Right cardiac atrium (tissue), 5 donors: Measurements from ENCODE around the gene FSTL4. TPM values are rescaled to one million over a fixed set of nuclear protein-coding genes. Genes with fewer than 3 reads are reported as not detected.
"Not testable (repeated sequence)": the region's sequence is repeated elsewhere in the genome, so short reads cannot be mapped to it uniquely, and the experiment has no call there.

Experiments
- ATAC-seq, 2 donors: fragments of 200-7000 bp; cut with Tn5 transposase; one replicate each; pipeline versions ENCODE4 v1.8.0 to v1.9.1; 2020; ENCODE audit warnings: moderate library complexity in 2 of 2, mild to moderate bottlenecking in 1 of 2
- DNase-seq, 3 donors: peaks; one replicate each; pipeline ENCODE4 v3.0.0-alpha.2; 2020
- H3K27ac ChIP-seq: one replicate; pipeline ENCODE4 v1.5.1; 2013; ENCODE audit warnings: mild to moderate bottlenecking, low read length, control low read depth, moderate library complexity
- H3K27me3 ChIP-seq: one replicate; pipeline ENCODE4 v1.6.1; 2013; ENCODE audit not compliant: control insufficient read depth, insufficient read depth
- H3K4me1 ChIP-seq: one replicate; pipeline ENCODE4 v1.6.1; 2013; ENCODE audit warnings: low read length; ENCODE audit not compliant: control insufficient read depth, insufficient read depth
- H3K4me3 ChIP-seq: one replicate; pipeline ENCODE4 v1.5.1; 2013; ENCODE audit warnings: low read length, control low read depth
- H3K9me3 ChIP-seq: one replicate; pipeline ENCODE4 v1.6.1; 2013; ENCODE audit warnings: low read length; ENCODE audit not compliant: control insufficient read depth
- WGBS: extraction: QIAGEN DNeasy Blood & Tissue Kit; methylation state at CpG from one replicate; pipeline ENCODE4 v1.1.7; 2013; 5-methylcytosine and 5-hydroxymethylcytosine counted together
- intact Hi-C, 4 donors: fragments of 100-400 bp; cut with DNase I; formaldehyde crosslinking; loops; one replicate each; pipeline versions ENCODE4 v1.11.0 to v1.14.0; 2022 to 2023
- polyA plus RNA-seq: library from polyadenylated mRNA; stranded (reverse); fragments of 200-250 nt; gene quantifications from one replicate; pipeline ENCODE4 v1.2.3, GENCODE V29; 2013
- total RNA-seq, 4 donors: library from RNA; stranded (reverse); fragmentation: NEBNext Ultra II Directional; extraction: Animal tissue kit (Norgen Biotek cat#: 25700); gene quantifications; one replicate each; pipeline ENCODE4 v1.2.1, GENCODE V29; 2021
- donor health status: healthy with polysubstance abuse.
- donor health status: DM: no; HTN: yes; CAD: no.
- donor health status: DM: no; HTN: no; CAD: no.
- donor health status: DM: no; HTN: yes; CAD: no; lungs with severe emphysema.
- donor health status: DM: yes; HTN: yes; CAD: no.

The FSTL4 gene
- total and polyA plus RNA-seq, 5 donors: not detected

DNA sequence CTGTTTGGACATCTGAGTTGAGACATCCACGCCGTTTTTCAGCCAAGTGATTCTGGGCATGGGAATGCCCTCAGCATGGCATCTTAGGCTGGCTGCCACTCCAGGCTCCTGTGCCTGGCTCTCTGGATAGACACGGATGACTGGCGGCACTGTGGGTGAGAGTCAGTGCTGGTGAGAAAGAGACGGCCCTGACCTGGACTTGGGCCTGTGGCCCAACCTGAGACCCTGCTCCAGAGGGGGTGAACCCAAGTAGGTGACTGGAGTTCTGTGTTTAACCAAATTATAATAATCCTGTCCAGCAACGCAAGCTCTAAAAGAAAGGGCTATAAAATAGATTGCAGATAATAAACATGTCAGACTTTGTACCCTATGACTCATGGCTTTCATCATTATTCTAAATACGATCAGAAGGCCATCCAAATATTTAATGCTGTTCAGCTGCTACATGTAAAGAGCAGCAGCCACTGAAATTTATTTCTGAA lies 386.6 kb downstream of the FSTL4 start:
- Histone ChIP-seq H3K9me3 (no peaks in the 10 kb centered on the region), H3K4me1 (no peaks in the 10 kb centered on the region), H3K4me3 (no peak overlapping the region), H3K27me3 (no peaks in the 10 kb centered on the region), H3K27ac (no peak overlapping the region)
- DNase-seq: no peak
- intact Hi-C loops: no loop called here
- ATAC-seq: no peak
- 82% methylated on average over 7 of the region's 7 CpGs for WGBS

DNA sequence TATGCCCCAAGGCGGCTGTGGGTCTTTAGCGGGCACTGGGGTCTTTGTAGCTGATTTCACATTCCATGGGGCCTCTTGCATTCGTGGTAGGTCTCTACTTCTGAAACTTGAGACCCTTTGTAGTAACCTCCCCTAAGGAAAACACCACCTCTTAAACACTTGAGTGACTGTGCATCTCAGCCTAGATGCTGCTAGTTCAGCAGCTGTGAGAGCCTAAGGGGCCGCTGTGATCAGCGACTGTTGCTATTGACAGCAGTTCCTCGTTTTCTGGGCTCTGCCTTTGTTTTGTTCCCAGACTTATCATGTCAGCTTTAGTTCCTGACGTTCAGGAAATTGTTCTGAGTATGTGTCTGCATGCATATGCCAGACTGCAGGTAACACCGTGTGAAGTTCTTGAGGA lies 389.4 kb downstream of the FSTL4 start:
- peak in 1 of 2 donors; percentile 61 for ATAC-seq
- intact Hi-C loops: no loop called here

DNA sequence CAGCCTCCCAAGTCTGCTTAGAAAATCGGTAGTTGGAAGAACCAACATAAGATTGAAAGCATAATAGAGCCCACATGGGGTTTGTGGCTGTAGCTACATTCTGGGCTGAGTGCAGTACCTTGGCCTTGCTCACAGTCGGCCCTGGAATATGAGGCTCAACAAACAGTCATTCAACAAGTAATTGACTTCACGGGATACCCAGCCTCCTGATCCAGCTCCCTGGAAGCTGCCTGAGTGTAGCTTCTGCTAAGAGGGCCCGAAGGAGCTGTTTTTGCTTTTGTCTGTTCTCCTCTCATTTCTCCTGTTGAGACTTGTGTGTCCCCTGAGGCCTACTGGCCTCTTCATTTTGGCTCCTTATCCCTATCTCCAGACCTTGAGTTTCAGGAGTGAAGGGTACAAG lies 389.8 kb downstream of the FSTL4 start:
- no peak overlapping the region for H3K27ac ChIP-seq
- no peak overlapping the region for H3K4me3 ChIP-seq
- DNase-seq (no peak), ATAC-seq (no peak)
- WGBS: 96% methylated on average over 4 of the region's 4 CpGs
- H3K9me3 ChIP-seq: no peaks in the 10 kb centered on the region
- no peaks in the 10 kb centered on the region for H3K27me3 ChIP-seq
- intact Hi-C loops: no loop called here
- H3K4me1 ChIP-seq: no peaks in the 10 kb centered on the region

More for the DNA sequence above, 389.4 kb downstream of the FSTL4 start:
- H3K9me3 ChIP-seq: no peaks in the 10 kb centered on the region
- DNase-seq: no peak
- H3K27me3 ChIP-seq: no peaks in the 10 kb centered on the region
- 45% methylated on average over 8 of the region's 8 CpGs for WGBS
- no peaks in the 10 kb centered on the region for H3K4me1 ChIP-seq
- H3K4me3 ChIP-seq: no peak overlapping the region
- H3K27ac ChIP-seq: no peak overlapping the region

DNA sequence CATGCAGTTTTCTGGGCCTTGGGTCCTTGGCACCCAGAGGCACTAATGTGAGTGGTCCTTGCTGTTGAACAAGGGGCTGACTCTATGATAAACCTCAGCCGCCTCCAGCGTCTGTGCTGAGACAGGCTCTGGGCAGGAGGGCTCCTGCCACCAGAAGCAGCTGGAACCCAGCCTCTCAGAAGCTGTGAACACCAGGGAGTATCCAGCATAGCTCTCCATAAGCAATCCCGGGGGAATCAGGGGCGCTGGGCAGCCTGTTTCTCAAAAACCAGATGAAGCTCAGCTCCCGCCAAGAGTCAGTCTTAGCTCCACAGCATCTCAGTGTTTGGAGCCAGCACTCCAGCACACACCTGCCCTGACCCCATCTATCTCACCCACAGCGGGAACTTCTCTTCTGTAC lies 390.3 kb downstream of the FSTL4 start:
- H3K27me3 ChIP-seq: no peaks in the 10 kb centered on the region
- no peak for DNase-seq
- no peak for ATAC-seq
- 85% methylated on average over 6 of the region's 6 CpGs for WGBS
- H3K9me3 ChIP-seq: no peaks in the 10 kb centered on the region
- H3K27ac ChIP-seq: no peak overlapping the region
- H3K4me1 ChIP-seq: no peaks in the 10 kb centered on the region
- H3K4me3 ChIP-seq: no peak overlapping the region
- intact Hi-C loops: no loop called here

DNA sequence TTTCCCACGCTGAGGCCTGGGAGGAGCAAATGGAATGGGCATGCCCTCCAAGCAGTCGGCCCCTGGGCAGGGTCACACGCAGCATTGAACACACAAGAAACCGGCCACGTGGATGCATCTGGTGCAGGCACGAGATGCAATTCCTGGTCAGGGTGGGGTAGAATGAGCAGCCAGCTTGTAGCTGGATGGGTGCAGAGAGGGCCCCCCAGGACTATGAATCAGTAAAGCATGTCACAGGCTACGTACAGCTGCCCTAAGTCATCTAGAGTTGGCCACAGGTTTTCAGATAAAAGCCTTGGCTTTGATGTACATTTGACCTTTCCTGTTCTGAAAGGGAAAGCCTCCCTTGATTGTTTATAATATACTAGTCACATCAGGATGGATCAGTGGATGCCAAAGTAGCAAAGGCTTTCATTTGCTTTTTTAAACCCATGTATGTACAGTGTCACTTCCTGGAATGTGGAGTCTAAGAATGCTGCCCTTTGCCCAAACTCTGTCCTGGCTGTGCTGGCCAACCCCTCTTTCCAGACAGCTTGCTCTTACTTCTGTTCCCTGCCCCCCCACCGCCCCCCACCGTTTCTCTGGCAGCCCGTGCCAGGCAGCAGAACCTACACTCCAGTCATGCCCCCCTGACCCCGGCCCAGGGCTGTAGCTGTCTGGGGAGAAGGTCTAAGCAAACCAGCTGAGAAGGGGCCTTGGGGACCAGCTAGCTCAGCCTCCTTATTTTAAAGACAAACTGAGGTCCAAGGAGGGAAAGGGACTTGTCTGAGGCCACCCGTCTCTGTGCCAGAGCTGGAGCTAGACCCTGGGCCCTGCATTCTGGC lies 391.3 kb downstream of the FSTL4 start:
- peak in 1 of 2 donors; percentile 26 for ATAC-seq
- H3K4me1 ChIP-seq: no peaks in the 10 kb centered on the region
- no peak overlapping the region for H3K4me3 ChIP-seq
- no peaks in the 10 kb centered on the region for H3K9me3 ChIP-seq
- no peak for DNase-seq
- H3K27ac ChIP-seq: no peak overlapping the region
- 77% methylated on average over 12 of the region's 12 CpGs for WGBS
- no peaks in the 10 kb centered on the region for H3K27me3 ChIP-seq
- intact Hi-C loops: no loop called here

DNA sequence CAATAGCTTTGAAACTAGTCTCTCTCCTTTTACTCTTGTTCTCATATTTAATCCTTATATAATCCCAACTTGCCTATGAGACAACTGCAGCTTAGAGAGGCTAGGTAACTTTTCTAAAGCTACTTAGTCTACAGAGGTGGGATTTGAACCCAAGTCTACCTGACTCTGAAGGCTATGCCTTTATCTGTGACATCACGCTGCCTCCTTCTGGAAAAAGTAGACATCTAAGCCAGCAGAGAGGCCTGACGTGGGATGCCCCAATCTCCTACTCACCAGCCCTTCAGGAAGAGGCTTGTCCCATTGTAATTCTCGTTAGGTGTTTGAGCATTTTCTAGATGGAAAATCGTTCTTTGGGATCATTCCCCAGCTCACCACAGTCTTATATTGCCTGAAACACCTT lies 393.0 kb downstream of the FSTL4 start:
- DNase-seq (no peak), ATAC-seq (no peak)
- H3K4me3 ChIP-seq: no peak overlapping the region
- H3K9me3 ChIP-seq: no peaks in the 10 kb centered on the region
- no peak overlapping the region for H3K27ac ChIP-seq
- H3K4me1 ChIP-seq: no peaks in the 10 kb centered on the region
- intact Hi-C loops: no loop called here
- no peaks in the 10 kb centered on the region for H3K27me3 ChIP-seq
- 82% methylated on average over 4 of the region's 4 CpGs for WGBS

DNA sequence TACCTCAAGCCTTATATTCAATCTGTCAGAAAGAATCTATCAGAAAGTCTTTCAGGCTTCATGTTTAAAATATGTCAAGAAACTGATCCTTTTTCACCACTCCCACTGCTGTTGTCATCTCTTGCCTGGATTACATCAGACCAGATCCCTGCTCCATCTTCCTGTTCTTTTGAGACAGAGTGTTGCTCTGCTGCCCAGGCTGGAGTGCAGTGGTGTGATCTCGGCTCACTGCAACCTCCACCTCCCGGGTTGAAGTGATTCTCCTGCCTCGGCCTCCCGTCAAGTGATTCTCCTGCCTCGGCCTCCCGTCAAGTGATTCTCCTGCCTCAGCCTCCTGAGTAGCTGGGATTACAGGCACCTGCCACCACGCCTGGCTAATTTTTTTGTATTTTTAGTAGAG lies 396.2 kb downstream of the FSTL4 start:
- ATAC-seq, intact Hi-C loops: not testable (repeated sequence)
- 93% methylated on average over 7 of the region's 7 CpGs for WGBS

DNA sequence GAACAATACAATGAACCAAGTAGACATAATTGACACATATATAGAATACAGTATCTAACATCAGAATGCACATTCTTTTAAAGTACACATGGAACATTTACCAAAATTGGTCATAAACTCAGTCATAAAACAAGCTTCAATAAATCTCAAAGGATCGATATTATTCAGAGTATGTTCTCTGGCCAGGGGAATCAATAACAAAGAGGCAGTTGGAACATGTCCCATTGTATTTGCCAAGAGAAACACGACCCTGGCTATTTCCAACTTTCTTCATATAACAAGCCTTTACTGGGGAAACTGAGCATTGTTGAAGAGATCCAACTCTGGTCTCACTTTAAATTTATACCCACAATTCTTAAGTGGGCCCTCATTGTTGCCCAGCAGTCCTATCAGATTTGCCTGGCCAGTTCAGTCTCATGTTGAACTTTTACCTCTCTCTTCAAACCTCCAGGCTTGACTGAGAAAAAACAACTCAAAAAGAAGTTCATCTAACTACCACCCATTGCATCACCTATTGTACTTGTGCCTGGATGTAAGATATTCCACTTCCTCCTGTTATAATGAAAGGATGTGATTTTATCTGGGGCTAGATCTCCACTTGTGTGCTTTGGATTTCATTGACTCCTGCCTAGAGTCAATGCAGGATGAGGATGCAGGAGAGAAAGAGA lies 398.1 kb downstream of the FSTL4 start:
- no peaks in the 10 kb centered on the region for H3K4me1 ChIP-seq
- 37% methylated on average over 2 of the region's 2 CpGs for WGBS
- DNase-seq: no peak
- H3K27ac ChIP-seq: no peak overlapping the region
- no peaks in the 10 kb centered on the region for H3K9me3 ChIP-seq
- ATAC-seq: peak in 1 of 2 donors; percentile 90
- intact Hi-C loops: no loop called here
- H3K27me3 ChIP-seq: peaks cover 2% of the 10 kb centered on the region
- no peak overlapping the region for H3K4me3 ChIP-seq

More for the DNA sequence above, 396.2 kb downstream of the FSTL4 start:
- not testable (repeated sequence) for H3K9me3 ChIP-seq, H3K4me3 ChIP-seq, H3K4me1 ChIP-seq, DNase-seq, H3K27me3 ChIP-seq, H3K27ac ChIP-seq

DNA sequence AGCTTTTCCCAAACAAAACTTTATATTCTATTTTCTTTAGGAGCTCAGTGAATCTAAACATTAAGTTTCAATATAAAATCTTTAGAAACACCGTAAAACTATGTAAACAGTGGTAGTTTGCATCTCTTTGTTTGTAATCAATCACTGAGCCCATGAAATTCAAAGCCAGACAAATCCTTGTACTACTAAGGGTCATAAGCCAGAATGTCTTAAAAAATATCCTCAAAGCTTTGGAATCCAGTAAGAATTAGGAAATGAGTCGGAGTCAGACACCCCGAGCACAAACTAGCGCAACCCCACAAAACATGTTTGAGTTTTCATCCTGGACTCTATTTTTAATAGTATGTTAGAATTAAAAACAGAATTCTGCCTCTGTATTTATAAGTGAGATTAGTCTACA lies 406.7 kb downstream of the FSTL4 start:
- DNase-seq (no peak), ATAC-seq (no peak)
- intact Hi-C loops: no loop called here
- 74% methylated on average over 4 of the region's 4 CpGs for WGBS
- Histone ChIP-seq H3K9me3 (no peaks in the 10 kb centered on the region), H3K27ac (no peak overlapping the region), H3K27me3 (no peaks in the 10 kb centered on the region), H3K4me1 (no peaks in the 10 kb centered on the region), H3K4me3 (no peak overlapping the region)

DNA sequence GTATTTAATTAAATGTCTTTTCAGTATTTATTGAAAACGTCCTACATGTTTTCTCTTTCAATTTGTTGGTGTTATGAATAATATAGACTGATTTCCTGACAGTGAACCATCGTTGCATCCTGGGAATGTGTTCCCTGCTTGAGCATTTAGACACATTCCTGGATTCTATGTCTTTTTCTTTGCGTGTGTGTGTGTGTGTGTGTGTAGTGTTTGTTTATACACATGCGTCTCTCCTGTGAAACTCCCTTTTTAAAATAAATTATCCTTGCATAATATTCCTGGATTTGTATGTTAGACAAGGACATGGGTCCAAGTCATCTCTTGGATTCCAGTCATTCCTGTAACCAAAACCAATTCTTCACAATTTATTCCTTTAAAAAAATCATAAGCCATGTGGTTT lies 407.1 kb downstream of the FSTL4 start:
- H3K27me3 ChIP-seq: no peaks in the 10 kb centered on the region
- H3K27ac ChIP-seq: no peak overlapping the region
- DNase-seq: no peak
- intact Hi-C loops: no loop called here
- H3K4me1 ChIP-seq: no peaks in the 10 kb centered on the region
- WGBS: 49% methylated on average over 4 of the region's 4 CpGs
- no peaks in the 10 kb centered on the region for H3K9me3 ChIP-seq
- no peak for ATAC-seq
- H3K4me3 ChIP-seq: no peak overlapping the region
